K562 (cell line): ENCODE results near the gene UBE2A.

Source experiments
- EP300 ChIP-seq: IDR thresholded peaks from 2 replicates; pipeline ENCODE4 v1.6.1; 2012; ENCODE audit warnings: low read length, improper control_type of control experiment
- THAP7 ChIP-seq: fragments of 250-450 bp; sonication (Bioruptor Pico); IDR thresholded peaks from 2 replicates; pipeline ENCODE4 v1.5.0; 2021
- ZNF436 ChIP-seq: fragments of 250-450, 450-650 bp; sonication (Bioruptor Pico); formaldehyde crosslinking; IDR thresholded peaks from 2 replicates; pipeline ENCODE4 v1.7.0; 2020; ENCODE audit warnings: mild to moderate bottlenecking
- TF ChIP-seq, protein P1 (sequence below), 3 experiments: IDR thresholded peaks in 2 of 3; conservative IDR thresholded peaks in 1 of 3; 2 replicates each; pipeline ENCODE4 v1.5.1; 2011 to 2012; ENCODE audit warnings: low read length in 3 of 3, mild to moderate bottlenecking in 3 of 3, control low read depth in 2 of 3, improper control_type of control experiment in 1 of 3, inconsistent platforms in 1 of 3, low read depth in 1 of 3, mixed read lengths in 1 of 3, moderate library complexity in 1 of 3; ENCODE audit not compliant: insufficient read depth in 2 of 3

DNA sequence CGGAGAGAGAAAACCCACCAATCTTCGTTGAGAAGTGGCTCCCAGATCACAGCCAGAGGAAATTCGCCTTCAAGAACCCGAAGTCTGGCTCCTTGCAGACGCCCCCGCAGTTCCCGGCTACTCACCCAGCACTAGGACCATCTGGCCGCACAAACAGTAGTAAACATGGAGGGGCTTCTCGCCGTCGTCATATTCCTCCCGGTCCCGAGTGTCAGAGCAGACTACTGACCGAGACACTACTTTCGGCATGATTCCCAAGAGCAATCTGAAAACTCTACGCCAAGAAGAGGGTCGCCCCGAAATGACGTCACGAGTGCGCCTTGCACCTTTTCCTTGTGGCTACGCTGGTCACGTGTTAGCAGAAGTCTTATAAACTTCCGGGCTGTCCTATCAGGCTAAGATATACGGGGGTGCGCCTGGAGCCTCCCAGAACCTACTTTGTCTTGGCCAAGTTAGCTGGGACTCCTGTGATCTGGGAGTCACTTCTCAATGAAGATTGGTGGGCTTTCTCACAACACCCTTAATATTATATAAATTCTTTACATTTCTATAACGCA is 9.2 kb upstream of the UBE2A start, which contains the start of gene STEEP1:
- TF ChIP-seq EP300 (no peak), ZNF436 (CRISPR knock-in tag) (no peak), THAP7 (CRISPR knock-in tag) (no peak)
- TF ChIP-seq, protein P1, sequence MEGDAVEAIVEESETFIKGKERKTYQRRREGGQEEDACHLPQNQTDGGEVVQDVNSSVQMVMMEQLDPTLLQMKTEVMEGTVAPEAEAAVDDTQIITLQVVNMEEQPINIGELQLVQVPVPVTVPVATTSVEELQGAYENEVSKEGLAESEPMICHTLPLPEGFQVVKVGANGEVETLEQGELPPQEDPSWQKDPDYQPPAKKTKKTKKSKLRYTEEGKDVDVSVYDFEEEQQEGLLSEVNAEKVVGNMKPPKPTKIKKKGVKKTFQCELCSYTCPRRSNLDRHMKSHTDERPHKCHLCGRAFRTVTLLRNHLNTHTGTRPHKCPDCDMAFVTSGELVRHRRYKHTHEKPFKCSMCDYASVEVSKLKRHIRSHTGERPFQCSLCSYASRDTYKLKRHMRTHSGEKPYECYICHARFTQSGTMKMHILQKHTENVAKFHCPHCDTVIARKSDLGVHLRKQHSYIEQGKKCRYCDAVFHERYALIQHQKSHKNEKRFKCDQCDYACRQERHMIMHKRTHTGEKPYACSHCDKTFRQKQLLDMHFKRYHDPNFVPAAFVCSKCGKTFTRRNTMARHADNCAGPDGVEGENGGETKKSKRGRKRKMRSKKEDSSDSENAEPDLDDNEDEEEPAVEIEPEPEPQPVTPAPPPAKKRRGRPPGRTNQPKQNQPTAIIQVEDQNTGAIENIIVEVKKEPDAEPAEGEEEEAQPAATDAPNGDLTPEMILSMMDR (IDR thresholded peaks at IDR 0.05 in 2 of 3, conservative IDR thresholded peaks at IDR 0.05 in 1 of 3; ENCODE audit: insufficient read depth in 2 of 3, low read depth in 1 of 3, low read length in 3 of 3), result no peak
